Measurements from ENCODE around the gene RAB3GAP2. TPM values are rescaled to one million over a fixed set of nuclear protein-coding genes. Genes with fewer than 3 reads are reported as not detected.
"Not testable (repeated sequence)": the region's sequence is repeated elsewhere in the genome, so short reads cannot be mapped to it uniquely, and the experiment has no call there.

Gene RAB3GAP2
- total and polyA plus RNA-seq, 2 donors (not counting 1 experiment from before 2014, with no cell fraction given): 31.0 to 43.8 TPM

DNA sequence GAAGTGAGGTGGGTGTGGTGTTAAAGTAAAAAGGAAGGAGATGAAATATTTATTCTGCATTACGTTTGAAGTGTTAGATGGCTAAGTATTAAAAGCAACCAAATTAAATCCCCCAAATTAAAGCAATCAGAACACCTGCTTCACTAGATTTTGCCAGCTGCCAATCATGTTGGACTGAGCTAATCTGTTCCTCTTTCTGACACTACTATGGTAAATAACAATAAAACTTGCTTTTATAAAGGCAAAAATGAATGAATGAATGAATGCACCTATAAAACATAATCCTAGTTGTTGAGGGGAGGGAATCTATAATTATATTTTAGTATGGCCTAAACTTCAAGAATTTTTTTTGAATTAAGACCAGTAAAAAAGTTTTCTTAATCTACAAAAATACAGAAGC lies 51.0 kb downstream of the RAB3GAP2 start:
- no peaks in the 10 kb centered on the region for H4K20me1 ChIP-seq (ENCODE audit: control insufficient read depth, extremely low read depth, insufficient read depth, low read length)
- no peak for DNase-seq (ENCODE audit: low read depth in 2 of 2)

GRCh38 chr1:220220699-220221040 lies 51.6 kb downstream of the RAB3GAP2 start:
- not testable (repeated sequence) for H2AFZ ChIP-seq (ENCODE audit: low read length)
- H3K79me2 ChIP-seq (ENCODE audit: control insufficient read depth, insufficient read depth, low read length): peaks cover 11% of the 10 kb centered on the region

More for the DNA sequence above, 51.0 kb downstream of the RAB3GAP2 start:
- Histone ChIP-seq H3K4me1 (ENCODE audit: control insufficient read depth, extremely low read depth, insufficient read depth, low read length) (no peaks in the 10 kb centered on the region), H3K9me3 (ENCODE audit: control insufficient read depth, insufficient read depth, low read depth, low read length) (no peaks in the 10 kb centered on the region), H3K36me3 (ENCODE audit: control insufficient read depth, insufficient read depth, low read length) (no peaks in the 10 kb centered on the region), H3K27ac (ENCODE audit: insufficient read depth, low read length) (no peak overlapping the region), H2AFZ (ENCODE audit: low read length) (no peak overlapping the region), H3K4me2 (ENCODE audit: extremely low read depth, insufficient read depth, low read length) (no peak overlapping the region), H3K79me2 (ENCODE audit: control insufficient read depth, insufficient read depth, low read length) (peaks cover 11% of the 10 kb centered on the region), H3K4me3 (replicated peaks in 1 of 4; ENCODE audit: control extremely low read depth in 1 of 4, insufficient read depth in 1 of 4, low read depth in 3 of 4, low read length in 4 of 4) (no peak overlapping the region), H3K9ac (ENCODE audit: insufficient read depth, low read length) (no peak overlapping the region), H3K27me3 (ENCODE audit: control insufficient read depth, insufficient read depth, low read length) (no peaks in the 10 kb centered on the region)
- TF ChIP-seq EZH2 (IDR thresholded peaks at IDR 0.05; ENCODE audit: low read length, missing control alignments): no peak
- TF ChIP-seq, protein P1, sequence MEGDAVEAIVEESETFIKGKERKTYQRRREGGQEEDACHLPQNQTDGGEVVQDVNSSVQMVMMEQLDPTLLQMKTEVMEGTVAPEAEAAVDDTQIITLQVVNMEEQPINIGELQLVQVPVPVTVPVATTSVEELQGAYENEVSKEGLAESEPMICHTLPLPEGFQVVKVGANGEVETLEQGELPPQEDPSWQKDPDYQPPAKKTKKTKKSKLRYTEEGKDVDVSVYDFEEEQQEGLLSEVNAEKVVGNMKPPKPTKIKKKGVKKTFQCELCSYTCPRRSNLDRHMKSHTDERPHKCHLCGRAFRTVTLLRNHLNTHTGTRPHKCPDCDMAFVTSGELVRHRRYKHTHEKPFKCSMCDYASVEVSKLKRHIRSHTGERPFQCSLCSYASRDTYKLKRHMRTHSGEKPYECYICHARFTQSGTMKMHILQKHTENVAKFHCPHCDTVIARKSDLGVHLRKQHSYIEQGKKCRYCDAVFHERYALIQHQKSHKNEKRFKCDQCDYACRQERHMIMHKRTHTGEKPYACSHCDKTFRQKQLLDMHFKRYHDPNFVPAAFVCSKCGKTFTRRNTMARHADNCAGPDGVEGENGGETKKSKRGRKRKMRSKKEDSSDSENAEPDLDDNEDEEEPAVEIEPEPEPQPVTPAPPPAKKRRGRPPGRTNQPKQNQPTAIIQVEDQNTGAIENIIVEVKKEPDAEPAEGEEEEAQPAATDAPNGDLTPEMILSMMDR (conservative IDR thresholded peaks at IDR 0.05 in 1 of 2, IDR thresholded peaks at IDR 0.05 in 1 of 2; ENCODE audit: low read depth in 1 of 2, low read length in 2 of 2): no peak

DNA sequence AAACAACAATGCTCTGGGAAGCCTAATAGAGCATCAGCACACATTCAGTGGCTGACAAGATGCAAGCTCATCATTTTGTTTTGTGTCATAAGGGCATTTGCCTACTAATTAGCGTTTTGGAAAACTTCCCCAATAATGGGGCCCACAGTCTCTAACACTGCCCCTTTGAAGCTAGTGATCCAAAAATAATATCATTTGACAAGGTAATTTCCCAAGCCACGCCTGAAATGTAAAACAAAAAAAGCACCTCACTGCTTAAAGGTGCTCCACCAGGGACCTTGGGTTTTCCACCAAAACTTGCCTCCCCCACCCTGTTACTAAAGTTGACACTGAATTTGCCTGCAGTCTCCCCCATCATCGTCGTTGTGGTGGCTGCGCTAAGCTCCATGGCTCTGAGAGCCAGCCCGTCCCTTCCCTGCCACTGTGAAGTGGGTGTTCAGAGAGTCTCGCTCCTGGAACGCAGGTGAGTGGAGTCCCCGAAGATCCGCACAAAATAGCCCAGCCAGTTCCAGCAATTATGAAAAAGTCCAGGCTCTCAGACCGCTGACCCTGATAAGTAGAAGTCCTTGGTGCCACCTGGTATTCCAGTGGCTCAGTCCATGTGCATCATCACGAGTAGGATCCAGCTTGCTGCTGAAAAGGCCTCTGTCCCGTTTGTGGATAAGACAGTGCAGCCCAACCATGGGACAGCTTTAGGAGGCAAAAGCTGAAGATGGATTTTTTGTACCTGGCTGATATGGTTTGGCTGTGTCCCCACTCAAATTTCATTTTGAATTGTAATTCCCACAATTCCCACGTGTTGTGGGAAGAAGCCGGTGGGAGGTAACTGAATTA lies 52.2 kb downstream of the RAB3GAP2 start:
- Histone ChIP-seq H2AFZ (ENCODE audit: low read length) (no peak overlapping the region), H4K20me1 (ENCODE audit: control insufficient read depth, extremely low read depth, insufficient read depth, low read length) (no peaks in the 10 kb centered on the region), H3K9ac (ENCODE audit: insufficient read depth, low read length) (no peak overlapping the region), H3K4me3 (replicated peaks in 1 of 4; ENCODE audit: control extremely low read depth in 1 of 4, insufficient read depth in 1 of 4, low read depth in 3 of 4, low read length in 4 of 4) (no peak overlapping the region), H3K4me1 (ENCODE audit: control insufficient read depth, extremely low read depth, insufficient read depth, low read length) (no peaks in the 10 kb centered on the region), H3K27me3 (ENCODE audit: control insufficient read depth, insufficient read depth, low read length) (no peaks in the 10 kb centered on the region), H3K36me3 (ENCODE audit: control insufficient read depth, insufficient read depth, low read length) (no peaks in the 10 kb centered on the region), H3K9me3 (ENCODE audit: control insufficient read depth, insufficient read depth, low read depth, low read length) (no peaks in the 10 kb centered on the region), H3K4me2 (ENCODE audit: extremely low read depth, insufficient read depth, low read length) (no peak overlapping the region), H3K27ac (ENCODE audit: insufficient read depth, low read length) (no peak overlapping the region), H3K79me2 (ENCODE audit: control insufficient read depth, insufficient read depth, low read length) (peaks cover 11% of the 10 kb centered on the region)
- DNase-seq (ENCODE audit: low read depth in 2 of 2): no peak
- TF ChIP-seq, protein P1 (conservative IDR thresholded peaks at IDR 0.05 in 1 of 2, IDR thresholded peaks at IDR 0.05 in 1 of 2; ENCODE audit: low read depth in 1 of 2, low read length in 2 of 2): no peak
- no peak for TF ChIP-seq EZH2 (IDR thresholded peaks at IDR 0.05; ENCODE audit: low read length, missing control alignments)

More at GRCh38 chr1:220220699-220221040, 51.6 kb downstream of the RAB3GAP2 start:
- not testable (repeated sequence) for H3K27me3 ChIP-seq (ENCODE audit: control insufficient read depth, insufficient read depth, low read length); H3K9ac ChIP-seq (ENCODE audit: insufficient read depth, low read length); H3K36me3 ChIP-seq (ENCODE audit: control insufficient read depth, insufficient read depth, low read length); H3K4me1 ChIP-seq (ENCODE audit: control insufficient read depth, extremely low read depth, insufficient read depth, low read length); H3K4me2 ChIP-seq (ENCODE audit: extremely low read depth, insufficient read depth, low read length); DNase-seq (ENCODE audit: low read depth in 2 of 2); H4K20me1 ChIP-seq (ENCODE audit: control insufficient read depth, extremely low read depth, insufficient read depth, low read length); H3K9me3 ChIP-seq (ENCODE audit: control insufficient read depth, insufficient read depth, low read depth, low read length); H3K4me3 ChIP-seq (replicated peaks in 1 of 4; ENCODE audit: control extremely low read depth in 1 of 4, insufficient read depth in 1 of 4, low read depth in 3 of 4, low read length in 4 of 4); H3K27ac ChIP-seq (ENCODE audit: insufficient read depth, low read length)

All from fibroblast of lung (primary cell).